ENCODE results near the gene KRT76.
A peak's percentile ranks its signal among the peaks of the same experiment; 100 is the strongest.
"Not testable (repeated sequence)": the region's sequence is repeated elsewhere in the genome, so short reads cannot be mapped to it uniquely, and the experiment has no call there.

The KRT76 gene

DNA sequence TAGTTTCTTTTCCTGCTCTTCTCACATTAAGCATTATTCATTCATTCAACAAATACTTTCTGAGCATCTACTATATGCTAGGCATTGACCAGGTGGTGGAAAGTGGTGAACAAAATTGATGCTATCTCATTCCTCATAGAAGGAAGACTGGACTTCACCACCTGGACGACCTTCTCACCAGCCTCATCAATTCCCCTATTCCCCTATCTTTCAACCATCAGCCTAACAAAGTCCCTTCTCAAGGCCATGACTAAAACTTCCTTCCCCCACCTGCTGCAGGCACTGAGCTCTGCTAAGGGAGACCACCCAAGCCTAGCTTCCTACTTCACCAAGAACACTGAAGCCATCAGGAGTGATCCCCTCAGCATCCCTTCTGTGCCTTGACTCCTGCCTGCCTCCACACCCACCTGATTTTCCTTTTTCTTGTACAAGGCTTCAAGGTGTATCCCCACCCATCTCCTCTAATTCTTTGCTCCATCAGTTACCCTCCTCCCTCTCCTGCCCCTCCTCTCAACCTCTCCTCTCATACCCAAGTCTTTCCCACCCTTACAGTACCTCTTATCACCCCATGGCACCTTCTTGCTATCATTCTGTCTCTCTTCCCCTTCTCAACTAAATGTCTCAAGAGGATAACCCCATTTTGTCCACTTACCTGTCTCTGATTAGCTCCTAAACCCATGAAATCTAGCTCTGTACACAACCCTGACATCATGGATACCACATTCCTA is 19.5 kb downstream of the KRT76 start:
- no peak for DNase-seq

DNA sequence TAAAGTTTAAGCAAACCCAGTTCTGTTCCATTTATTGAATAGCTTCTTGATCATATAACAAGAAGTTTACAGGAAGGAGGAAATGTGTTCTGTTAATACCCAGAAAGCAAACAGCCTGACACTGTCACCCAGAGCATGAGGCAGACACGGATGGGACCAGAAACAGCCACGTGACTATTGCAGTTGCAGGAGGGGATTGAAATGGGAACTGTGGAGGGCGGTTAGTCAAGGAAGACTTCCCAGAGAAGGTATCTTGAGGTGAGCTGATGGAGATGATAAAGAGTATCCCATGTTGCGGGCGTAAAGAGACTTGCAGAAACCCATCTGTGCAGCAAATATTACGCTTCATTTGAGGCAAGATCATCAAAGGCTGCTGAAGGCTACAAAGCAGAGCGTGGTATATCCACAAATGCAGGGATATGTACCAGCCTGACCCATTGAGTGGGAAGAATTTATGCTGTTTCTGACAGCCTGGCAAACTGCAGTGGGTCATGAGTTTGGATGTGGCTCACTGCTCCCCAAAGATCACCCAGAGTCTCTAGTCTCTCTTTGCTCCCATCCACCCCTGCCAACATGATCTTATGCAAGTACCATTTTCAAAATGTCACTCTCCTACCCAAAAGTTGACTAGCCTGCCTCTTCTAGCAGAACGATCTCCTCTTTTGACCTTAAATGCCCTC is 20.7 kb downstream of the KRT76 start:
- no peak for DNase-seq

- DNase-seq: no peak
Observed at GRCh38 chr12:52755533-52755932, 21.6 kb downstream of the KRT76 start.

- no peak for DNase-seq
Observed at GRCh38 chr12:52754135-52754534, 23.0 kb downstream of the KRT76 start.

DNA sequence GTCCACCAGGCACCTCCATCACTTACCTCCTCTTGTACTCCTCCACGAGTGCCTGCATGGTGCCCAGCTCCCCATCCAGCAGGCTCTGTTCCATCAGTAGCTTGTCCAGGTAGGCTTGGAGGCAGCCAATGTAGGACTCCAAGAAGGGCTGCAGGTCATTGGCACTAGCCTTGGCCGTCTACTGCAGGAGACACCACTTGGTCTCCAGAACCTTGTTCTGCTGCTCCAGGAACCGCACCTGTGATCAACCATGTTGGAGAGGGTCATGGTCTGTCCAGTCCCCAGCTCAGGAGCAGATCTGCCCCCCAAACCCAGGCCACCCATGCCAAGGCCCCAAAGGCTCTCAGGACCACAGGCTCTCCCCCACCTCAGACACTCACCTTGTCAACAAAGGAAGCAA is 23.9 kb downstream of the KRT76 start:
- no peak for DNase-seq

- no peak for DNase-seq
Observed at GRCh38 chr12:52752516-52752915, 24.6 kb downstream of the KRT76 start.

DNA sequence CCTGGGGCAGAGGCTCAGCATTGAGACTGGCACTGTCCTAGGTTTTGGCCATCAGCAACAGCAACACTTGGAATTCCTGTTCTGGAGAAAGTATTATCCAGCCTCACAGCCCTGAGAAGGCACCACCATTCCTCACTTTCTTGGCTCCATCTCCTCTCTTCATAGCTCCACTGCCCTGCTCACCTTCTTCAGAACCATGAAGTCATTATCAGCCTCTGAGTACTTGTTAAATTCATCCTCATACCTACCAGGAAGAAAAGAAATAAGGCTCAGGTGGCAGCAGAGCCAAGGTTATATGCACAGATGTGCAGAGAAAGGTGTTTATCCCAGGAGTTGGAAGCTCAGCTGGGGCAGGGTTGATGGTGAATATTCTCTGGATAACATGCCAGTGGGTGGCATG is 25.4 kb downstream of the KRT76 start:
- DNase-seq: no peak

DNA sequence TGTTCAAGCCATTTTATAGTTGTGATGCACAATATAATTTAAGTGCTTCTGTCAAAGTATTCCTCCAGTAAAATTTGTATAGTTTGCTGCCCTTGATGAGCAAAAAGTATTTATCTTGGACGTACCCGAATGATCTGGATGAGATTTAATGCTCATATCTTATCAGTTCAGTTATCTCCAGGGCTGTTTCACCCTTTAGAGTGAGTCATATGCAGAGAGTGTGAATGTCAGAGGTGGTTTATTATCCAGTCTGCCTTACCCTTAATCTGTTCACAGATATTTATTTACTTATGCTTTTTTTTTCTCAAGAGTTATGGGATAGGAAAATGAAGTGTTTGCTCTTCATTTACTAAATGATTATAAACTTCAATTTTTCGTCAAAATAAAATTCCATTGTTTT is 26.6 kb downstream of the KRT76 start:
- not testable (repeated sequence) for DNase-seq

GRCh38 chr12:52749827-52750226 is 27.3 kb downstream of the KRT76 start:
- DNase-seq: no peak

DNA sequence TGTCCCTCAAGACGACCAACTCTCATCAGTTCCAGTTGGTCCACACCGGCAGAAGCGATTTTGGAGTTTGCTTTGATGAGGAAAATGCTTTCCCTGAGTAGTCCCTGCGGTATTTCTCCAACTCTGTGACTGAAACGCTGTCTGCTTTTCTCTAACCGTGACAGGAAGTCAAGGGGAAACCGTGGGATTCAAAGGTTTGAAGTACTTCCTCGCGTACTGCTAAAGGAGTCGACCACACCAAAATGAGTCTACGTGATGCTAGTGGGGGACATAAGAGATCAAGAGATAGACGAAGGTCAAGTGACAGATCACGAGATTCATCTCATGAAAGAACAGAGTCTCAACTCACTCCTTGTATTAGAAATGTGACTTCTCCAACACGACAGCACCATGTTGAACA is 28.6 kb downstream of the KRT76 start:
- no peak for DNase-seq

DNA sequence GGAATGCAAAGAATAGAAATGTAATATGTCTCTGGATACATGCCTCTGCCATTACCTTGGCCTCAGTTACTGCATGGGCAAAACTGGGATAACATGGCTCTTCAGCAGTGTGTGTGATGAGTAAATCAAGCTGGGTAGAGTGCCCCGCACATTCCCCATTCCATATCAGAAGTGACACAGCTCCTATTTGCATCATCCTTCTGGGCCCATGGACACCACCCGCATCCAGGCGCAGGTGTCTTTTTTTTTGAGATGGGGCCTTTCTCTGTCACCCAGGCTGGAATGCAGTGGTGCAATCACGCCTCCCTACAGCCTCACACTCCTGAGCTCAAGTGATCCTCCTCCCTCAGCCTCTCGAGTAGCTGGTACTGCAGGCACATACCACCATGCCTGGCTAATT is 31.6 kb downstream of the KRT76 start:
- DNase-seq: no peak

DNA sequence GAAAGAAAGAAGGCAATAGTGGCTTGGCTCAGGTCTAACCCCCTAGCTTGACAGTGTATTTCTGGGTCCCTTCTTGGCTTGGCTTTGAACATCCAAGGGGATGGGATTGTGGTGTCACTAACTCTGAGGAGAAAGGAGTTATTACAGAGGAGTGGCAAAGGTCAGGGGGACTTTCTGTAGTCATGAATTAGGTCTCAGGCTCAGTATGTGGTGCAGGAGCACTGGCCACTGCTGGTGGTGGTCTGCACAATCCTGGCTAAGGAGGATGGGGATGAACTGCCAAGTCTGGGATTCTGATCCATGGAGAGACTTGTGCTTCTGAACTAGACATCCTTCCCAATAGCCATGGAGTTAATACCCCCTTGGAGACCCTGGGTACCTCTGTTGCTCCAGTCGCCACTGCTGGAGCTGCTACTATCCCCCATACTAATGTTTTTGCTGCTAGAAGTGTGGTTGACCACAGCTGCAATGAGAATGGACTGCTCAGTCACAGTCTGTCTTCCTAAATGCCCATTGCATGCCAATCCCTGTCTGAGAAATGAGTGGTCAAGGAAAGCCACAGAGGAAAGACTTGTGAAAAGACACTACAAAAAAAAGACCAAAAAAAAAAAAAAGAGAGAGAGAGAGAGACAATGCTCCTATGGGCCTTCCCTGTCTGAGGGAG is 32.5 kb downstream of the KRT76 start:
- no peak for DNase-seq

DNA sequence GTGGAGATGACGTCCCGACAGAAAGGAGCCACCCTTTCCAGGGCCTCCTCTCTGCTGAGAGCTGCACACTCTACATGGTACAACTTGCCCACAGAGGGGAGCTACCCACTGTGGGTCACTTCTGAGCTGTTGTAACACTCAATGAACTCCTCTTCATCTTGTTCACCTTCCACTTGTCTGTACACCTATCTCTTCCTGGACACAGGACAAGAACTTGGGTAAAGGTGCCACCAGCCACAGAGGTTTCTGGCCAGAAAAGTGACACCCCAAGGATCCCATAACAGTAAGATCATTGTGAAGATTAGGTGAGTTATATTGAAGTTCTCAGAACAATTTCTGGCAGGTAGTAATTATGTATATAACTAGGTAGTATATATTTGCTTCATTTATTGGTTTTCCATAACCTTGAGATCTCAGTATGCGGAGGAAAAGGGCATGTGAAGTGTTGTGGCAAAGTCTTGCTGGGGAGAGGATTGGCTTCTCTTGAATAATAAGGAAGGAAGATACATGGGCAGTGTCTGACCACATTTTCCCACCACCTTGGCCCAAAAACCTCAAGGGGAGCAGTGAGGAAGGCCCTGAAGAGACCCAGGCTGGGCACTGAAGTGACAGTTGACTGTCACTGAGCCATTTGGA is 34.2 kb downstream of the KRT76 start:
- DNase-seq: no peak

DNA sequence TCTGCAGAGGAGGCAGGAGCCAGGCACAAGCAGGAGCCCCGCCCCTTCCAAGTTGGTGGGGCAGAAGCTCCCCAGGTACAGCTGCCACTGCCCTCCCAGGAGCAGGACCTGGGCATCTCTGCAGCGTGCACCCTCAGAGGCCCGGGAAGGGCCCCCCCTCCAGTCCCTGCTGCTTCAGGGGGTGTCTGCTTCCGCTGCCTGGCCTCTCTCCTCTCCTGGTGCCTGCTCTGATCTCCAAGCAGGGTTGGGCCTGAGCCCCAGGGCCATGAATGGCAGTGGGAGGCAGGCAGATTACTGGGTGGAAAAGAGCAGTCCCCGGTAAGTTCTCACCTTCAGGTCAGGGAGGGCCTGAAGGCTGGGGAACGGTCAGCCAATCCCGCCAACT is 35.0 kb downstream of the KRT76 start:
- no peak for DNase-seq

- DNase-seq: peak in 1 of 2 experiments; percentile 11
Observed at GRCh38 chr12:52741375-52742195, 35.6 kb downstream of the KRT76 start.

DNA sequence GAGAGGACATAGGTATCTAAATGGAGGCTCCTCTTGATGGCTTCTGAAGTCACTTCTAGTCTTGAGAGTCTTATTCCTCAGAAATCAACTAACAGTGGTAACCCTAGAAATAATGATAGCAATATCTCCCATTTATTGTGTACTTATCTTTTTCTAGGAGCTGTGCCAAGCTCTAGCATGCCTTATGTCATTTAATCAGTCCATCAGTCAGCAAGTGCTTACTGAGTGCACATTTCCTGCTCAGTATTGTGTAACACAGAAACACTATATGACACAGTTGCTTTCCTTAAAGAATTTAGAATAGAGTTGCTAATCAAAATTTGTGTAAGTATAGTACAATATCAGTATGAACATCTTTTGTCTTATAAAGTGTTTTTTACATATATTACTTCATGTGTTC is 36.6 kb downstream of the KRT76 start:
- DNase-seq: no peak

- no peak for DNase-seq
Observed at GRCh38 chr12:52739963-52740362, 37.2 kb downstream of the KRT76 start.

DNA sequence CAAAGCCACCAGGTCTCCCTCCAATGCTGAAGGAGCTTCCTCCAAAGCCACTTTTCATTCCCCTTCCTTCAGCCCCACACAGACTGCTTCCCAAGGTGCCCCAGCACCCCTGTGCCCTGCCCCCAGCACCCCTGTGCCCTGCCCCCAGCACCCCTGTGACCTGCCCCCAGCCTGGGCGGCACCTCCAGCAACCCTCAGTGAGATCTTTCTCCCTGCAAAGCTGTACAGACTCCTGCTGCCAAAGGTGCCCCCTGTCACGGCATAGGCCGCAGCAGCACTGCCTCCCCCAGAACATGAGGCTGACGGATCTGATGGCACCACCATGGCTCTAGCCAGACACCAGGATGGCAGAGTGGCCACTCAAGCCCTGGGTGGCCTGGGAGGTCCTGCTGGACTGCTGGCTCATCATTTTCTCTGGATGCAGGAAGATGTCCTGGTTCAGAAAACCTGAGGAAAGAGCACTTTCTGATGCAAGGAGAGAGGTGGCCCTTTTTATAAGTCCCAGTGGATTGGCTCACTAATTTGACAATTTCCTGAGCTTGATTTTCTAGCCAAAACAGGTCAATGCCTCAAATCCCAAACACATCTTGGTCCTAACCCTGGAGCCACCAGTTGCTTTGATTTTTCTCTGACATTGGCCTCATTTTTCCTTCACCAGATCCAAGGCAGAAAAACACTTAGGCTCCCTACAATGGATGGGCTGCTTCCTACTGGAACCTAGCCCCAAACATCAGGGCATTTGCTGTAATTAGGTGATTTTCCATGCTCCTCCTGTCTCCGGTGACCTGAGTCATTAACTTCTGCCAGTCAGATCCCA is 41.1 kb downstream of the KRT76 start:
- DNase-seq: no peak

DNA sequence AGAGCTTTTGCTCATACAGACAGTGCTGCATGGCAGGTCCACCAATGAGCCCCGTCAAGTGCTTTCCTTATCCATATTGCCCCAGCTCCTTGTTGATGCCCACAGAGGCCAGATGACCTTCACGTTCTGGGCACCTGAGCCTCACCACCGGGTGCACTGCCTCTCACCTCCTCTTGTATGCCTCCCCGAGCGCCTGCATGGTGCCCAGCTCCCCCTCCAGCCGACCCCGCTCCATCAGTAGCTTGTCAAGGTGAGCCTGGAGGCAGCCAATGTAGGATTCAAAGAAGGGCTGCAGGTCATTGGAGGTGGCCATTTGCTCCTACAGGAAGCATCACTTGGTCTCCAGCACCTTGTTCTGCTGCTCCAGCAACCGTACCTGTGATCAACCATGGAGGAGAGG is 42.0 kb downstream of the KRT76 start:
- DNase-seq: no peak

DNA sequence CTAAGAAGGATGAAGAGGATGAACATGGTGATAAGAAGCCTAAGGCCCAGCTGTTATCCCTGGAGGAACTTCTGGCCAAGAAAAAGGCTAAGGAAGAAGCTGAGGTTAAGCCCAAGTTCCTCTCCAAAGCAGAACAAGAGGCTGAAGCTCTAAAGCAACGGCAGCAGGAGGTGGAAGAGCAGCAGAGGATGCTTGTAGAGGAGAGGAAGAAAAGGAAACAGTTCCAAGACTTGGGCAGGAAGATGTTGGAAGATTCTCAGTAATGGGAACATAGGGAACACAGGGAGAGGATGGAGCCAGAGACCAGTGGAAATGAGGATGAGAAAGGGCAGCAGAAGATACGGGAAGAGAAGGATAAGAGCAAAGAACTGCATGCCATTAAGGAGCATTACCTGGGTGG is 46.4 kb downstream of the KRT76 start:
- DNase-seq: no peak

GRCh38 chr12:52730383-52730782 is 46.8 kb downstream of the KRT76 start:
- no peak for DNase-seq

DNA sequence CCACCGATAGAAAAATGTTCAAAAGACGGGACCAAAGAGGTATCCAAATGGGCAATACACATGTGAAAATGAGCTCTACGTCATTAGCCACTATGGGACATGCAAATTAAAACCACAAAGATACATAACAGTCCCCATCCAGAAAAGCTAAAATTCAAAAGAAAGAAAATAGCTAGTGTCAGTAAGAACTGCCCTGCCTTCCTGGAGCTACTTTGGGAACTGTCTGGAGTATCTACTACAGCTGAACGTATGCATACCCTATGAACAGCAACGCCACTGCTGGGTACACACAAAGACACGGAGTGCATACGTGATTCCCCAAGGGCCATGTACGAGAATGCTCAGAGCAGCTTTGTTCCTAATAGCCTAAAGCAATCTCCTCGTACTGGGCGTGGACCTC is 48.0 kb downstream of the KRT76 start:
- DNase-seq: no peak
